KOPT-K1 (cell line): ENCODE results near the gene NDP.

Source experiments
- H3K27ac ChIP-seq: fragments of 200-600 bp; sonication (generic); 2 replicates; pipeline ENCODE4 v1.5.1; 2016; ENCODE audit warnings: antibody characterized with exemption, mild to moderate bottlenecking, low read depth, low read length; ENCODE audit not compliant: poor library complexity, severe bottlenecking
- H3K36me3 ChIP-seq: fragments of 200-600 bp; sonication (generic); 2 replicates; pipeline ENCODE4 v1.5.1; 2017; ENCODE audit warnings: antibody characterized with exemption, mild to moderate bottlenecking, low read length, moderate library complexity; ENCODE audit not compliant: insufficient read depth
- H3K9me3 ChIP-seq: fragments of 200-600 bp; sonication (generic); 2 replicates; pipeline ENCODE4 v1.5.1; 2017; ENCODE audit warnings: antibody characterized with exemption, low read length, mild to moderate bottlenecking; ENCODE audit not compliant: insufficient read depth, poor library complexity, severe bottlenecking

The NDP gene

DNA sequence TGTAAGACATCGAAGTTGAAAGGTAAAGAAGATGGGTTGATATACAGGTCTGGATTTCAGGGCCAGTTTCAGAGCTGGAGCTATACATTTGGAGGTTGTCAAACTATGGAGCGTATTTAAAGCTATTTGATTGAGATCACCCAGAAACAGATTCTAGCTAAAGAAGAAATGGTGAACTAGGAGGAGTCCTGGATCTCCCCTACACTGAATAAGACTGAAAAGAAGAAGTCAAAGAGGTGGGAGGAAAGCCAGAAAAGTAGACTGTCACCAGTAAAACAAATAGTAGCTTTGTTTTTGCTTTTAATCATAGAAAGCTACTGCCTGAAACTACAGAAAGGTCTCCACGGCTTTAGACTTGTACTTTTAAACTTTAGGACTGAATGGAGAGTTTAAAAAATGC is 5.0 kb upstream of the NDP start:
- Histone ChIP-seq H3K27ac (no peak overlapping the region), H3K9me3 (no peaks in the 10 kb centered on the region), H3K36me3 (no peaks in the 10 kb centered on the region)

DNA sequence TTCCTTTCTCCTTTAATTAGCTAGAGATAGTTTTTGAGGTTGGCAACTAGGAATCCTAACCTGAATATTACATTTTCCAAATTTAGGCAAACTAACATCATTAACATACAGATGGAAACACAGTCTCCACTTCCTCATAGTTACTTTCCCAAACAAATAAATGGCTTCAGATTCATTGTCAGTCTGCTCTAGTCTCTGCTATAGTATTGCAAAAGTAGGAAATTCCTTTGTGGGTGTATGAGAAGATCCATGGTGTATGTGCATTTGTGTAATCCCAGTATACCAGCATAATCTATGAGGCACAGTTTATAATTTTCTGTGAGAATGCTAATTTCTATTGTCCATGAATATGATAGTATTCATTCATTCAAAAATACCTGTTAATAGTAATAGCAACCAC is 3.0 kb upstream of the NDP start:
- no peaks in the 10 kb centered on the region for H3K36me3 ChIP-seq
- no peak overlapping the region for H3K27ac ChIP-seq
- H3K9me3 ChIP-seq = no peaks in the 10 kb centered on the region

DNA sequence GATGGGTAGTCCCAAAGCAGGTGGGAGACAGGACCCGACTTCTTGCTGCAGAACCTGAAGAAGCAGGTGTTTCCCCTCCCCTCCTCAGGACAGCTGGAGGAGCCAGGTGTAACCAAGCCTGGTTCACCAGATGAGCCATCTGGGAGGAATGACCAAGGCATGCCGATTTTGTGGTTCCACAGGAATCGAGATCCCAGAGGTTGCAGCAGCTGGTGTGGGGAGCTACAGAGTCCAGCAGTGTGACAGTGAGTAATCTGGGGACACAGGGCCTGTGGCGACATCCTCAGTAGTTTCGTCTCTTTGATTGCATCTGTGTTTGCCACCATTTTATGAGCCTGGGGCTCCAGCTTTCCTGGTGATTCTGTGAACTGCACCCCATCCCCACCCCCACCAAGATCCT is 2.6 kb upstream of the NDP start:
- no peak overlapping the region for H3K27ac ChIP-seq
- no peaks in the 10 kb centered on the region for H3K36me3 ChIP-seq
- no peaks in the 10 kb centered on the region for H3K9me3 ChIP-seq

DNA sequence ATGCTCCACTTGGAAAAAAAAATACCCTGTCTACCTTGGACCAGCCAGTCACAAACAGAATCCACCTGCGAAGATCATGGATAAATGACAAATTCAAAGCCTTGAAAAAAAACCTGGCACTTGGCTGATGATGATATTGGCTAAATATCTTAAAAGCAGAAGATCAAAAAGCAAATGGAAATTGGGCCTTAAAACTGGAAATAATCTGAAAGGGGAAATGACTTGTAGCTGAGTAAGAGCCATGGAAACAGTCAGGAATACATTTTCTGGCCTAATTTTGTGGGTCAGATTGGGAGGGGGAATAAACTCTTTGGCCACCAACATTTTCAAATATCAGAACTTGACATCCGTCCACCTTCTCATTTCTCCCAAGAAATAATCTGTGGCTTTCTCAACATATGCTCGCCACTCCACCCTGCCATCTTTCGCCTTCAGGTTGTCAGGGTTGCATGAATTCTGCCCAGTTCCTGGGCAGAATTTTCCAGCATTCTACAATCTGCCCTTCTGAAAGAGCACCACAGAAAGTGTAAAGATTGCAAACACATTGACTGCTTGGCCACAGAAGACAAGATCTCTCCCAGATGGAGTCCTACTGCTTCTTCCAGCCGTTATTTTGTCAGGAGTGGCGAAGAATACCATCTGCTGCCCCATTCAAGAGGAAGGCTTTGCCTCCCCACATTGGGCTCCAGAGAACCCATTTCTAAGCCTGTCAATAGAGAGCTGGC is 1.7 kb upstream of the NDP start:
- H3K9me3 ChIP-seq = no peaks in the 10 kb centered on the region
- H3K27ac ChIP-seq = no peak overlapping the region
- H3K36me3 ChIP-seq = no peaks in the 10 kb centered on the region

DNA sequence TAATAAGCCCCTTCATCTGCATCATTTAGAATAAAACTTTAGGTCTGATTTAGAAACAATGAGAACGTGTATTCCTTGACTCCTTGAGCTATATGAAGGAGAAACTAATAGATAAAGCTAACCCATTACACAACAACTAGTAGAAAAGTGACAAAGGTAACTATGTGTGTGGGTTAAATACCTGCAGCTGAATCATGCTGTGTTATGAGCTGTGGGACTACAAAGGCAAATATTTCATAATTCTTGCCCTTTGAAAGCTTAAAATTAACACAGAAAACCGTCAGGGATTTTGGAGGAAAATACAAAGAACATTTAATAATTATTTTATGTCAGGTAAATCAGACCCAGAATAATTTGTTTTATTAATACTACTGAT is 898 bp upstream of the NDP start:
- Histone ChIP-seq H3K27ac (no peak overlapping the region), H3K9me3 (no peaks in the 10 kb centered on the region), H3K36me3 (no peaks in the 10 kb centered on the region)

DNA sequence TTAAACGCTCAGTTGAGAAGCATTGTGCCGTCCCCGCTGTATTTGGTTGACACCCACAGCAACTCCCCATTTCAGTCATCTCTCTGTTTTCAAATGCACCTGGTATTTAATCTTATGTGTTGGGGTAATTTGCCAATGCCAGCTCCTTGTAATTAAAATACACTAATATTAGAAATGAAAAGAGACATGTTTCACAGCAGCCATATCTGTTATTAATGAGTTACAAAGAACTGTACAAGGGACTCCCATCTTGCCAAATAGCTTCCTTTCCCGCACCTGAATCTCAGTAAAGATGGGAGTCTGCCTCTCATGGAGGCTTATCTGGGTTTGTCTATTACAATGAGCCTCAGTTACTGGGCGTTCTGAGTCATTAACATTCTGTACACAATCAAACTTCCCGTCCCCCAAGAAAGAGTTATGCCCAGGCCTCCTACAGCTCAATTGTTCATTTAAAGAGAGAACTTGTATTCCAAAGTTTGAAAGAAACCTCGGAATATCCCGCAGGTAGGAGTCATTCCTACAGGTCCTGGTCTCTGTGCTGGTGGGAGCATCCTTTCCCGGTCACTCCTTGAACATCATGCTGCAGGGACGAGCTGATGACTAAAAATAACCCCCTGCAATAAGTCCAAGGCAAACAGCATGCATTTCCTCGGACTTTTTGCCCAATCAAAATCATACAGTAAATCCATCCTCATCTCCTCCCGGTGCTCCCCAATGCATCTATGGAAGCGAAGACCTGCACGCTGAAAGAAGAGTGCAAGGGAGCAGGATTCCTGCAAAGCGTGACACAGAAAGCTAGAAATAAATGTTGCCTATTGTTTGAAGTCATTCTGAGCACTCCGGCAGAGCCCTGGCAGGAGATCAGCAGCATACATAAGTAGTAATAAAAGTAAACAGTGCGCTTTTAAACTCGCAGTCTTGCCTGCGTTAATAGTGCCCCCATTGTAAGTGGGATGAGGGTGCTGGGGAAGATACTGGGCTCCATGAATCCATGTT is 926 bp downstream of the NDP start:
- no peaks in the 10 kb centered on the region for H3K36me3 ChIP-seq
- no peaks in the 10 kb centered on the region for H3K9me3 ChIP-seq
- H3K27ac ChIP-seq = no peak overlapping the region

DNA sequence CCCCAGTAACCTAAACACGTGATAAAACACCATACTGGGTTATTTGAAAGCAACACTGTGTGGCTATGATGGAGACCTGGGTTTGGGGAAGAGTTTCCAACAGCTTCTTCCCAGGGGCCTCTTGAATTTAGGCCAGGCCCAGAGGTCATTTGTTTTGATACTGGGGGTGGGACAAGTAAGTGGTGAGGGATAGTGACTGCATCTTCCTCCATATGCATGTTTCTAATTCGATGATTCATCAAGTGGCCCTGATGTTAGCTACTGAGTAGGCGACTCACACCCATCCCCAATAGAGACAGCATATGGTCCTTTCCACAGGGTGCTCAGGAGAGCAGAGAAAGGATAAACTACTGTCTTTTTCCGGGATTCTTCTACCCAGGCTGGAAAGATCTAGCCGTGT is 2.7 kb downstream of the NDP start:
- H3K27ac ChIP-seq = no peak overlapping the region
- H3K36me3 ChIP-seq = no peaks in the 10 kb centered on the region
- H3K9me3 ChIP-seq = no peaks in the 10 kb centered on the region

DNA sequence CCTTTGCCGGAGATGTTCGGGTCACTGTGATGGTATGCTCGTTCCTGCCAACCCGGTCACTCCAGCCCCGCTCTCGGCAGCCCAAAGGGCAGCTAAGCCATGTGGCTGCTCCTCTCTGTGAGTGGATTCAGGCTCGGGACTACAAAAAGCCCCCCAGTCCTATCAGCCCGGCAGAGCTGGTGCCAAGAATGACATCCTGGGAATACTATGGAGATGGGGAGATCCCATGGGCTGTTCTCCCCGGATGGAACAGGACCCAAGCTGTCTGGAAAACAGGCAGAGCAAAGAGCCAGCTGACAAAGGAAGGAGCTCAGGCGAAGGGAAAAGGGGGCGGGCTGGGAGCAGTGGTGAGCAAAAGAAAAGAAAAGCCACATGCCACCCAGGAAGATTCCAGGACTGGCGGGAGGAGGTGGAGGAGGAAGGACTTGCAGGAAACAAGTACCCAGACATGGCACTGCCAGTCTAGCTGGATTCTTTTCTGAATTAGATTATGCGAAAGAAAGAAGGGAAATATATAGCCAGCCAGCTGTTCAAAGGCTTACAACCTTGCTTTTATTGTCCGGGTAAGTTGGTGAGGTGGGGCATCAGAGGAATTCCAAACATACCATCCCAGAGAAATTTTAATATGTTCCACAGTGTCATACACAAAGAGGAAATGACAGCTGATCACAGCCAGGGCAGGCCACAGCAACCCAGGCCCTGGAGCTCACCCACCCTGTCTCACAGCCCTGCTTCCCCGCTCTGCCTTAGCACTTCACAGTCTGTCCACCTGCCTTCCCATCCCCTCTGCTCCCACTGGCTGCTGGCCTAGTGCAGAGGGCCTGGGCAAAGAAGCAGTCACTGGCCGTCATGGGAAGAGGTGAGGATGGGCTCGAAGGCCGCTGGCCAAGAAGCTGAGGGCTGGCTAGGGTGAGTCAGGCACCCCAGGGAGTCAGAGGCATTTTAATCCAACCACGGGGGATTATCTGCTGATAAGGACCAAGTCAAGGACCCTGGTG is 3.4 kb downstream of the NDP start:
- Histone ChIP-seq H3K9me3 (no peaks in the 10 kb centered on the region), H3K27ac (no peak overlapping the region), H3K36me3 (no peaks in the 10 kb centered on the region)

DNA sequence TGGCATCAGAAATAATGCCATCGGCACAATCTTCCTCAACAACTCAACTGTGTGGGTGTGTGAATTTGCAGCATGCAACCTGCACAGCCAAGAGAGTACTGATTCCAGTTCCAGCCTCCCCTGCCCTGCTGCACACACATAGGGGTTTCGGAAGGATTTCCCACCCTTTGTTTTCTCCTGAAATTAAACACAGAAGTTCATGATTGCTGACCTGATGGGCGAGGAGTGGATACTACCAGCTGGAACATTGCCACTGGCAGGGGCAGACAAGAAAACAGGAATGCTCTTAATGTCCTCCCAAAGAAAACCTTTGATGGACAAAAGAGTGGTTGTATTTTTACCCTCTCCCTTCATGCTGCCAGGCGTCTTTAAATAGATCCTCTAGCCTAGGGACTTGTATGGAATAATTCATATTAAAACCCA is 4.8 kb downstream of the NDP start:
- no peak overlapping the region for H3K27ac ChIP-seq
- H3K36me3 ChIP-seq = no peaks in the 10 kb centered on the region
- H3K9me3 ChIP-seq = no peaks in the 10 kb centered on the region

DNA sequence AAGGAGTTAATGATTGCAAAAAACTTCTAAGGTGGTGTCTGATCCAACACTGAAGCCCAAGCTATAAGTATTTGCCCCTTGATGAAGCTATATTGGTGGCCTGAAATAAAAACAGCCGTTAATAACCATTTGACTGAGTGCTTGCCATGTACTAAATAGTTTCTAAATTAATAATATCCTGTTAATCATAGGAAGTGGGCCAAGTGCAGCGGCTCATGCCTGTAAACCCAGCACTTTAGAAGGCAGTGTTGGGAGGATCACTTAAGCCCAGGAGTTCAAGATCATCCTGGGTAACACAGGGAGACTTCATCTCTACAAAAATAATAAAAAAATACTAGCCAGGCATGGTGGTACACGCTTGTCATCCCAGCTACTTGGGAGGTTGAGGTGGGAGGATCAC is 8.3 kb downstream of the NDP start:
- H3K9me3 ChIP-seq = no peaks in the 10 kb centered on the region
- no peaks in the 10 kb centered on the region for H3K36me3 ChIP-seq
- no peak overlapping the region for H3K27ac ChIP-seq

DNA sequence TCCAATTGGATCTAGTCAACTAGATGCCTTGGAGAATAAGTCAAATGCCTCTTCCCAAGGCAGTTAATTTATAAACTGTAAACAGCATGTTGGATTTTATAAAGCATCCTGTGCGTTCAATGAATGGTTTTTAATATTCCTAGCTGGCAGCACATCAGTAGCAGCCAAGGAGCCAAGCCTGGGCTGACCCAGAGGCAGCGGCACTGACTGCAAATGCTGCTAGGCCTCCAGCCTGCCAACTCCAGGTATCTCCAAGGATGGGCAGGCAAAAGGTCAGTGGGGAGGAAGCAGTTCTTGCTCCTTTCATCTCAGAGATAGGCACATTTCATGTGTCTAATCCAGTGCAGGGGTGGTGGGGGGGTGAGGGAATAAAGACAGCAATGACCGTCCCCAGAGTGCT is 9.5 kb downstream of the NDP start:
- Histone ChIP-seq H3K9me3 (no peaks in the 10 kb centered on the region), H3K36me3 (no peaks in the 10 kb centered on the region), H3K27ac (no peak overlapping the region)

DNA sequence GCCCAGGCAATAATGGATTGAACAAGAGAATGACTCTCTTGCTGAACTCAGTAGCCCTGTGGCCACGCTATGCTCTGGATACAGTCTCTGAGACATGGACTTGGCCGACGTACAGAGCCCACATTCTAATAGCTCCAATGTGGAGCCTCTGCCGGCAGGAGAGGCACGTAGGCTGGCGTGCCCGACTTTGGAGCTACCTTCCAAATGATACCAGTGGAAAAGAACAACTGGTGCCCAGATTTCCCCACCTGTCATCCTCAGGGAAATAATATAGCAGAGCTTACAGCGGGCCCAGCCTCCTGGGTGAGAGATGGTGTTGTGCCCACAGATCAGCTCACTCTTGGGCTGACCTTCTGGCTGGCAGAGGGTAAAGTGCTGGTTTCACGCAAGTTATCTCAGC is 10.6 kb downstream of the NDP start:
- Histone ChIP-seq H3K36me3 (no peaks in the 10 kb centered on the region), H3K9me3 (no peaks in the 10 kb centered on the region), H3K27ac (no peak overlapping the region)

DNA sequence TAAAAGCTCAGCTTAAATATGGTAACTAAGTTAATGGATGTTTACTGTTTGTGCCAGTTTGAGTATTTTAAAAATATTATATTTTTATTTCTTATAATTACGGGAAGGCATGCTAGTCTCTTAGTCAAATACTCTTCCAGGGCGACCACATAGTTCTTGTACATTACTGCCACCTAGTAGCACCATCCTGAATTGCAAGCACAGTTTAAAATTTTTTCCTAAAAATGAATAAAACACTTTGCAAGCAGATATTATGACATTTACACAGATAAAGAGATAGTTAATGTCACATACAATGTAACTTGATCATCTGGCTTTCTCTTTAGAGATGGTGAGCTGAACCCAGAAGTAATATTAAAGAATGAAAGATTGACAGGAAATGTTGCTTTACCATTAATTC is 11.5 kb downstream of the NDP start:
- Histone ChIP-seq H3K36me3 (no peaks in the 10 kb centered on the region), H3K27ac (no peak overlapping the region), H3K9me3 (no peaks in the 10 kb centered on the region)

DNA sequence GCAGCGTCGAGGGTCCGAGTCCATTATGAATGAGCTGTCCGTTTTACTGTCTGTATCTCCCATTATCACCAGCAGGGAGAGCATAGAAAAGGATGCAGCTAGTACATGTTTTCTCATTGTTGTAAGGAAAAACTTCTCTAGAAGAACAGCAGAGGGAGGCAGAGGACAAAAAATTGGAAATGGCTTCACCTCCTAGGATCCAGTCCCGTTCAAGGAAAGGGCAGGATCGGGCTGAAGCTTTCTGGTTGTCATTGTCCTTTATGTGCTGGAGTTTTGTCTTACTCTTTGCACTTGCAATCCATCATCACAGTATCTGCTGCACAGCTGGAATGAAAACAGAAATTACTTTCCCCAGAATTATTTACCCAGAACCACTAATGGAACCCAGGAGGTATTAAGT is 14.7 kb downstream of the NDP start:
- Histone ChIP-seq H3K27ac (no peak overlapping the region), H3K9me3 (no peaks in the 10 kb centered on the region), H3K36me3 (no peaks in the 10 kb centered on the region)

DNA sequence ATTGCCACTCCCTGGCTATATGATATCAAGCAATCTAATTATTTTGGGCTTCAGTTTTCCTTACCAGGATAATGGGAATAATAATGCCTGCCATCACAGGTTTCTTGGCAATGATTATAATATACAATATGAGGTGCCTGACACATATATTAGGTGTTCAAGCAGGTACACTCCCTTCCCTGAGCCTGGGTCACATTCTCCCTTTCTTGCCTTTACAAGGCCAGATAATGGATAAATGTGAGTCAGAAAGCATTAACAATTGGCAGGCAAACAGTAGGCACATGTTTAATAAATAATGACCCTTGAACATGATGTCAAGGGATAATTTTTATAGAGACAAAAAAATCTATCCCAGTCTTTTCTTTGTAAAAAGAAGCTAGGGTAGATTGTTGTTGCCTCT is 17.2 kb downstream of the NDP start:
- H3K27ac ChIP-seq = no peak overlapping the region
- no peaks in the 10 kb centered on the region for H3K36me3 ChIP-seq
- H3K9me3 ChIP-seq = no peaks in the 10 kb centered on the region
